ENCODE results near the gene SLCO3A1.
A peak's percentile ranks its signal among the peaks of the same experiment; 100 is the strongest.

GRCh38 chr15:91852741-91853510 lies 582 bp upstream of the SLCO3A1 start:
- TF ChIP-seq CTCF (conservative IDR thresholded peaks at IDR 0.05 in 1 of 2, IDR thresholded peaks at IDR 0.05 in 1 of 2; ENCODE audit: low read depth in 1 of 2, low read length in 2 of 2) (peak; percentile 63 to 71), EZH2 (IDR thresholded peaks at IDR 0.05; ENCODE audit: low read length, missing control alignments) (no peak)
